ENCODE data around the gene TLR2.
"Not testable (repeated sequence)": the region's sequence is repeated elsewhere in the genome, so short reads cannot be mapped to it uniquely, and the experiment has no call there.

The TLR2 gene

DNA sequence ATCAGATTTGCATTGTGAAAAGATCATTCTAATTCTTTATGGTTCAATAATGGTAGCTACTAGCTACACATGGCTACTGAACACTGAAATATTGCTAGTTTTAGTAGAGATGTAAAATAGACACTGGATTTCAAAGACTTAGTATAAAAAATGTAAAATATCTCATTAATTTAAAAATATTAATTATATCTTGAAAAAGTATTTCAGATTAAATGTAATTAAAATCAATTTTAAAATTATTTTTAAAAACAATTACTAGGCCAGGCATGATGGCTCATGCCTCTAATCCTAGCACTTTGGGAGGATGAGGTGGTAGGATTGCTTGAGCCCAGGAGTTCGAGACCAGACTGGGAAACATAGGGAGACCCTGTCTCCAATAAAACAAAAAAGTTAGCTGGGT lies 20.4 kb upstream of the TLR2 start:
- no peak for DNase-seq

DNA sequence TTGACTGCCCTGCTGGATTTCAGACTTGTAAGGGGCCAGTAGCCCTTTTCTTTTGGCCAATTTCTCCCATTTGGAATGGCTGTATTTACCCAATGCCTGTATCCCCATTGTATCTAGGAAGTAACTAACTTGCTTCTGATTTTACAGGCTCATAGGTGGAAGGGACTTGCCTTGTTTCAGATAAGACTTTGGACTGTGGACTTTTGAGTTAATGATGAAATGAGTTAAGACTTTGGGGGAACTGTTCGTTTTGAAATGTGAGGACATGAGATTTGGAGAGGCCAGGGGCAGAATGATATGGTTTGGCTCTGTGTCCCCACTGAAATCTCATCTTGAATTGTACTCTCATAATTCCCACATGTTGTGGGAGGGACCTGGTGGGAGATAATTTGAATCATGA lies 17.6 kb upstream of the TLR2 start:
- not testable (repeated sequence) for DNase-seq

DNA sequence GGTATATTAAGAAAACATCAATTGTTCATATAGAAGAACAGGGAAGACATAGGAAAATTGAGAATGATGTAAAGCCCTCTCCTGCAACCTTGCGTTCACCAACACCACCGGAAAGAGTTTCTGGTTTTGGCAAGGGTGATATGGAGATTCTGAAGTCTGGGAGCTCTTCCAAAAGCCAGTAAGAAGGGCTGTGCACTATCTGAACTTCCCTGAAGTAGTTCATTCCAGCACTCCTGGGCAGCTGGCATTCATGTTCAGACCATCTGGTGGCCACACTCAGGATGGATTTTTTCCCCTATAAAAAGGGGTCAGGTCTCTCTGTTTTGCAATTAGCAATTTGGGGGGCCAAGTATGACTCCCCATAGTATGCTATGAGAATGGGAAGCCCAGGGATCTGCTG lies 15.4 kb upstream of the TLR2 start:
- DNase-seq, result no peak

DNA sequence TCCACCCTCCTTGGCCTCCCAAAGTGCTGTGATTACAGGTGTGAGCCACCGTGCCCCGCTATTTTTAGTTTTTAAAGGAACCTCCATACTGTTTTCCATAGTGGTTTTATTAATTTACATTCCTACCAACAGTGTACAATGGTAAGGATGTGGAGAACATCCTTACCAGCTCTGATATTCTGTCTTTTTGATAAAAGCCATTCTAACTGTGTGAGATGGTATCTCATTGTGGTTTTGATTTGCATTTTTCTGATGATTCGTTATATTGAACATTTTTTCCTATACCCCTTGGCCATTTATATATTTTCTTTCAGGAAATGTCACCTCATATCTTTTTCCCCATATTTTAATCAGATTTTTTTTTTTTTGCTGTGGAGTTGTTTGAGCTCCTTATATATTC lies 14.2 kb upstream of the TLR2 start:
- no peak for DNase-seq

DNA sequence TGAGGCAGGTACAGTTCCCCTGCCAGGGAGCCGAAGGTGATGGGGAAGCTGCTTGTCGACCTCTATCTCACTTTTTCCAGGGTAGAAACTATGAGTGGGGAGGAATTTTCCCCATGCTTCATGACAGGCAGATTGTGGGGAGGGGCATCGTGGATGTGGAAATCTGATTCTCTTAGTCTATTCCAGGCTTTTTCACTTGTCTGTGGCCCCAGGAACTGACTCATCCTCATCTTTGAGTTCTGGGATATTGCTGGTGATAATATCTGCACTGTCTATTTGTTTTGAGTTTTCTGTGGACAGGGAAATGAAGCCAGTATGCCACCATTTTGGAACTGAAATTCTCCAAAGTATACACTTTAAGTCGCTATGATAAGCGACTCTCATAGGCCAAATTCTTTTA lies 7.6 kb upstream of the TLR2 start:
- DNase-seq, result no peak

DNA sequence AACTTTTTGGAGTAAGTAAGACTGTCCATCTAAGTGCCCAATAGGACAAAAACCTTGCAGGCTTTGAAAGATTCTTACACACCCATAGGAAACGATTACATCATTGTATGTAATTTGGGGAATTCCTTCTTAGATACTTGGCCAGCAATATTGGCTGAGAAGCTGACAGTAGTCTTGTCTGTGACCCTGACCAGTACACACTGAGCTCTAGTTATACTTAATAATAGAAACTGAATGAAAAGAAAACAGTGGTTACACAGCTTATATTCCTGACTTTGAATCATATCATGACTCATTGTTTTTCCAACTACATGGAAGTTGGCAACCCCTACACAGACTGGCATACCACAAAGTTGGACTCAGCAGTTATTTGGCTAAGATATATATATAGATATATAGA lies 7.1 kb upstream of the TLR2 start:
- DNase-seq, result no peak

DNA sequence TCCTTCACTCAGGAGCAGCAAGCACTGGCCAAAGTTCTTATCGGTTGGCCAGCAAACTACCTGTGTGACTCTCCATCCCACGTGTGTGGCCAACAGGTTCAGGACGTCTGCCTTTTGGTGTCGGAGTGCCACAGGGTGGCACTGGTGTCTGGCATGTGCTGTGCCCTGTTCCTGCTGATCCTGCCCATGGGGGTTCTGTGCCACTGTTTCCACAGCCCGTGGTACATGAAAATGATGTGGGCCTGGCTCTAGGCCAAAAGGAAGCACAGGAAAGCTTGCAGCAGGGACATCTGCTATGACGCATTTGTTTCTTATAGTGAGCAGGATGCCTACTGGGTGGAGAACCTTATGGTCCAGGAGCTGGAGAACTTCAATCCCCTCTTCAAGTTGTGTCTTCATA lies 4.6 kb upstream of the TLR2 start:
- DNase-seq, result no peak

DNA sequence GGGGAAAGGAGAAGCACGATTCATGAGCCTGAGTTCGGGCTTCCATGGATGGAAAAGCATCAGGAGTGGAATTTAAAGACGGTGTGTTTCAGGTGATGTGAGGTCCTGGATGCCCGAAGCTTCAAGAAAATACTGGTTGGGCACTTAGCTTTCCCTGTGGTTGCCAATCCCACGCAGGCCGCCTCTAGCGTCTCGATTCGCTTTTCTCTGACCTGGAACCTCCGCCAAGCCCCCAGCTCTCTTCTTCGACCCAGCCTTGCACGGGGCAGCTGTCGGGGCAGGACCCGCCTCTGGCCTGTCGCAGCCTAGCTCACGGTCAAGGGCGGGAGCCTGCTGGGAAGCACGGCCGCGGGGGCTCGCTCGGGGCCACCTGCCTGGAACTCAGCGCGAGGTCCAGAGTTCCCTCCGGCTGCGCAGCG lies 308 bp upstream of the TLR2 start:
- no peak for DNase-seq

DNA sequence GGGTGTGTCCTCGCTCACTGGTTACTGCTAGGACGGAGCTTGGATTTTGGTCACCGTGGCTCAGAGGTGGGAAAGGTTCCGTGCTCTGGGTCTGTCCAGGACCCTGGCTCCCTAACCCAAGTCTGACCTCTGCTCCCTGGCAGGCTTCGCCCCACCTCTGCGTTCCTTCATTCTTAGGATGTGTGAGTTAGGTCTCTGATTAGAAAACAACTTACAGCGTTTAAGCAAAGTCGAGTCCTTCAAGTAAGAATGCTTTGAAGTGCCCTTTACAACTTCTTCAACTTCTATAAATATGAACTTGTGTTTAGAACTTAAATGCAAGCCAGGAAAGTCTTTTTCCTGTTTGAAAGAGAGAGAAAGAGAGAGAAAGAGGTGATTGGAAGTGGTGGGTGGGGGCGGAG lies 891 bp downstream of the TLR2 start:
- no peak for DNase-seq

DNA sequence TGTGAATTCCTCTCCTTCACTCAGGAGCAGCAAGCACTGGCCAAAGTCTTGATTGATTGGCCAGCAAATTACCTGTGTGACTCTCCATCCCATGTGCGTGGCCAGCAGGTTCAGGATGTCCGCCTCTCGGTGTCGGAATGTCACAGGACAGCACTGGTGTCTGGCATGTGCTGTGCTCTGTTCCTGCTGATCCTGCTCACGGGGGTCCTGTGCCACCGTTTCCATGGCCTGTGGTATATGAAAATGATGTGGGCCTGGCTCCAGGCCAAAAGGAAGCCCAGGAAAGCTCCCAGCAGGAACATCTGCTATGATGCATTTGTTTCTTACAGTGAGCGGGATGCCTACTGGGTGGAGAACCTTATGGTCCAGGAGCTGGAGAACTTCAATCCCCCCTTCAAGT lies 20.4 kb downstream of the TLR2 start:
- no peak for DNase-seq

DNA sequence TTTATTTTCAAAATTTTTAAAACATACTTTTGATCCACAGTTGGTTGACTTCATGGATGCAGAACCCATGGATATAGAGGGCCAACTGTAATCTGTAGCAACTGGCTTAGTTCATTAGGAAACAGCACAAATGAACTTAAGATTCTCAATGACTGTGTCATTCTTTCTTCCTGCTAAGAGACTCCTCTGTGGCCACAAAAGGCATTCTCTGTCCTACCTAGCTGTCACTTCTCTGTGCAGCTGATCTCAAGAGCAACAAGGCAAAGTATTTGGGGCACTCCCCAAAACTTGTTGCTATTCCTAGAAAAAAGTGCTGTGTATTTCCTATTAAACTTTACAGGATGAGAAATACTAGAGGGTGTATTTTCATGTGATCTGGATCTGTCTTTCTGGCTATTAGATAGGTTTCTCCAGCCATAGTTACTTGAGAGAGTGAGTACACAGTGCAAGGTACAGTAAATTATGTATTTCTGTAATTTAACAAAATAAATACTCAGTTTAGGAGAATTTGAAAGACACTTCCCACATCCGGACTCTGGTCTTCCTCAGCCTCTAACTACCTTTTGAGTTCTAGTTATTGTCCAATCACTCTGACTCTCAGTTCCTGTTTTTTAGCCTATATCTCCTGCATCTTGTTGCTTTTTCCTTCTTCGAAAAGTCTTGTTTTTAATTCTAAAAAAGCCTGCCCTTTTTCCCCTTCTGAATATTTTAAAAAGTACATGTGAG lies 21.8 kb downstream of the TLR2 start:
- DNase-seq, result no peak

DNA sequence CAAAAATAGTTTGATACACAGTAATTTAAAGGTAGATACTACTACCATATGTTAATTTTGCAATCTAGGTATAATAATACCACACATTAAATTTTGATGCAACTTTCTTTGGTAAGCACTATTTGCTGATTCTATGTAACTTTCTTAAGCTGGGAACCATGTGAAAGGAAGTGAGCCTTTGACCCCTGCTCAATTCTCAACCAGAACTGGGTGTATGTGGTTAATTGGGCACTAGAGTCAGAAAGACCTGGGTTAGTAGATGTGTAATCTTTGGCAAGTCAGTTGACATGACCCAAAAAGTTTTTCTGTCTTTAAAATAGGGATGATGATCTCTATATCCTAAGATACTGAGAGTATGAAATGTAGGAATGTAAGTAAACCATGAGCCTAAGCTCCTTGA lies 22.4 kb downstream of the TLR2 start:
- DNase-seq, result no peak

DNA sequence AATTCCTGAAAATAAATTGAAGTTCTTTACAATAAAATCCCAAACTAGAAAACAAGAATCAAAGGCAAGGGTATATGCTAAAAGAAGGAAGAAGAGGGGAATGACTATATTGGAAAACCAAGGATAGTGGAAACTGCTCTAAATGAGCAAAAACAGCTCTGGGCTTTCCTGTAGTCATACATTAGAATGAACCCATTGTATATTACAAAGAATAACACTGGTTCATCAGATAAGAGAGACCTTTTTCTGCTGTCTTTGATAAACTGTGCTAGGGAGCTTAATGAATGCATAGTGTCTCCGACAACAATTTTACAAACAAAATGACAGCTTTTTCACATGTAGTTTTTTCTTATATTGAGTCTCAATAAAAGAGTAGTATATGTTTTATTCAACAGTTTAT lies 26.6 kb downstream of the TLR2 start:
- no peak for DNase-seq

DNA sequence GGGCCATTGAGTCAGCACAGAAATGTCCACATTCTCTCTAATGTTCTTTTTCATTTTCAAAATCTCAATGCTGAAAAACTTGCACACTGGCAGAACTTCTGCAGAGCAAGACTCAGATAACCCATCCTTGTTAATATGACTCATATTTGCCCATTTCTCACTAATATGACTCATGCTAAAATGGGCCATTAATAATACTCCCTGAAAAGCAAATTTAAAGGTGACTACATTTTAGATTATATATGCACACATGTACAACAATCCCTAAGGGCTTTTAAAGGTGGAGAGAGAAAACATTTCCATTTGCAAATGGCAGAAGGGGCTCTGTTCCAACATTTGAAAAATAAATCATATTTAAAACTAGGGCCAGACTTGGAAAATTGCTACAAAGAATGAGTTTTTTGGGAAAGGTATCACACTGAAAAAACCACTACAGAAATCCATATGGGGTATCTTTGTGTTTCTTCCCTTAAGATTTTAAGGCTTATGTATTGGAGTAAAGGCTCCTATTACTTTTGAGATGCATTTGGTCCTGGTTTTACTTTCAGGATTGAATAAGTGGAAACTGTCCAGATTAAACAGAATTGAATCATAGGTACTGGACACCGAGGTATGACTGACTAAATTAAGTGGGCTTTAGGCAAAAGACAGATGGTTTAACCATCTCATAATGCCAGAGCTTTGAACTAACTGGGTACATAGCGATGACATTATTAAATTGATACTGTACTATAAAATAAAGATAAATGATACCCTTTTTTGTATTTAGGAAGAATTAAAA lies 30.0 kb downstream of the TLR2 start:
- no peak for DNase-seq

DNA sequence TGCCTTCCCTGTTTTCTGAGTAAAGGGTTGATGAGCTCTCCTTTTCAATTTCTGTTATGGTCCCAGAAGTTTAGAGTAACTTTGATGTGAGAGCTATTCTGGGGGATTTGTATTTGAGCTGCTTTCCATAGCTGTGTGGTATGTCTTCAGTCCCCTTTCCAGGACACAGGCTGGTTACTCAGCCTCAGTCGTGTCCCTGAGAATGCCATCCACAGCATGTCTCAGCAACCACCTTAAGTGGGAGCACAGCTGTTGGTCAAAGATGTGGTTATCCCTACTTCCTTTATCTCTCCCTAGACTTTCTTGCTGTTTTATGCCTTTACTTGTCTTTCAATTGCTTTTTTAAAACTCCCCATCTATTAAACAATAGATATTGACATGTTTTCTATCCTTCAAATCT lies 38.0 kb downstream of the TLR2 start:
- no peak for DNase-seq

DNA sequence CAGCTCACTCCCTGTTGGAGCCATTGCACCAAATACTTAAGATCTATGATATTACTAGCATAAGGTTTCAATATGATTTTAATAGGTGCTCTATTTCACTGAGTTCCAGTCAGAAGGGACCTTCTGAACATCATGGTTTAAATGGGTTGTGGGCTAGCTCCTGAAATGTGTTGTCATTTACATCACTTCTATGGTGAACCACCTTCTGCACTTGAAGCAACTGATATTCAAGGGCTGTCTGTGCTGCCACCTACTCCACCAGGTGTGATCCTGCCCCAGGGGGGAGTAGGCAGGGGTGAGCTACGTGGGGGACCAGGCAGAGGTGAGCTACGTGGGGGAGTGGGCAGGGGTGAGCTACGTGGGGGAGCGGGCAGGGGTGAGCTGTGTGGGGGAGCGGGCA lies 40.5 kb downstream of the TLR2 start:
- DNase-seq, result no peak

DNA sequence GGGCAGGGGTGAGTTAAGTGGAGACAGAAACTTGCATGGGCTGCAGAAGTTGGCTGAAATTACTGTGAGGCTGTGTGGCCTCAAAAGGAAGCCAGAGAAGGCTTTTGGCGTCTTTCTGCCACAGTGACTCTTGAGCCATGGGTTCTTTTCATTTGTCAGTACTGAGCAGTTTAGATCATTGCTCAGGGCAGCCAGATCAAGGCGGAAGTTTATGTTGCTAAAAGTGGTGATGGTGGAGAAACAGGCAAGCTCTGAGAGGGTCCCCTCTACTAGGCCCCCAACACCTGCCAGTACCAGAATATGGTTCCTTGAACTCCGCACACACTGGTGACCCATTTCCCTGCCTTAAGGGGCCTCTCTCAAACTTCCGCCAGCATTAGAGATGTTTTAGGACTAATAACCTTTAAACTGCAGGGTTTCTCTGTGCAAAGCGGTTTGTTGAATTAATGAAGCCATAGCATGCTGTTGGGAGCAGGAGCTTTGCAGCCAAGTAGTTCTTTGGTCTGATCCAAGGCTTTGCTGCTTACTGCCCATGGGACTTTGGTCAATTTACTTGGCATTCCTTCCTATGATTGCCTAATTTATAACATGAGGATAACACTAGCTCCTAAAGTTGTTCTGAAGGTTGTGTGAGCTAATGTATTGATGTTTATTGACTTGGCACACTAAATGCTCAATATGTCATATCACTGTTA lies 41.2 kb downstream of the TLR2 start:
- DNase-seq, result no peak

DNA sequence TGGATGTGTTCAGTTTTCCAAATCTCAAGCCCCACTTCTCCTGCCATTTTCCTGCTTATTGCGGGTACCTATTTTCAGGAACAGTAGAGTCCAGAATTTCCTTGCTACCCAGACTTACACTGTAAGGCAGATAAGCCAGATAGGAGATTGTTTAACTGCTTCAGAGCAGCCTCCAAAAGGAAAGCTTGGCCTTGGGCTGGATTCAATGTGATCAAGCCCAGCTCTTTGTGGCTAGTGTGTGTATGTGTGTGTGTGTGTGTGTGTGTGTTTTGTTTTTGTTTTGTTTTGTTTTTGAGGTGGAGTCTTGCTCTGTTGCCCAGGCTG lies 41.7 kb downstream of the TLR2 start:
- no peak for DNase-seq

DNA sequence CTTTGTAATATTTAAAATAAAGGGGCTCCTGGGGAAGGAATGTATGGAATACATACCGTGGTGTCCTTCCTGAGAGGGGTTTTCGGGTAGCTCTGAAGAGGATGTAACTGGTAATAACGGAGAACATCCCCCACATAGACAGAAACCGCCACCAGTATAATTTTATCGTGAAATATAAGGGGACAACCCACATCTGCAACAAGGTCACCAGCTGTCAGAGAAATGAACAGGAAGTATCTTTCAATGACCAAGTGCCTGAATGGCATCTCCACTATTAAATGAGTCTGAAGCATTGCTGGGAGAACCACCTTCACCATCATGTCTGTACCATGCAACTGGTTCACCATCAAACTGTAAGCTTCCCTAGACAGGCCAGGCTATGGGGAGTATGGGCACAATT lies 44.1 kb downstream of the TLR2 start:
- DNase-seq, result no peak

DNA sequence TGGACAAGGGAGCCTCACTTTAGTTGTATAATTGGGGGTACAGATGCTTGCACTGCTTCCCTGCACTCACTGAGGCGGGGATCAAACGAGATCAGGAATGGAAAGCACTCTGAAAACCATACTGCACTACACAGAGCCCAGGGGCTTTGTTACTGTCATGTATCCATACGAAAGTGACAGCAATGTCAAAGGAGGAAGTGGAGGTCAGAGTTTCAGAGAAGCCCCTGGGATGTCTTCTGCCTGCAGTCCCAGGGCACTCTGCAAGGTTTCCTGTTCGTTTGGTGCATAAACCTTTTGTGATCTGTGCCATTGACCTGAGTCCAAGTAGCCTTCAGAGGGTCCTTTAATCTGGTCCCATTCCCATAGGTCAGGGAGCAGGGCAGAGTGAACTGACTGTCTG lies 44.6 kb downstream of the TLR2 start:
- DNase-seq, result no peak

DNA sequence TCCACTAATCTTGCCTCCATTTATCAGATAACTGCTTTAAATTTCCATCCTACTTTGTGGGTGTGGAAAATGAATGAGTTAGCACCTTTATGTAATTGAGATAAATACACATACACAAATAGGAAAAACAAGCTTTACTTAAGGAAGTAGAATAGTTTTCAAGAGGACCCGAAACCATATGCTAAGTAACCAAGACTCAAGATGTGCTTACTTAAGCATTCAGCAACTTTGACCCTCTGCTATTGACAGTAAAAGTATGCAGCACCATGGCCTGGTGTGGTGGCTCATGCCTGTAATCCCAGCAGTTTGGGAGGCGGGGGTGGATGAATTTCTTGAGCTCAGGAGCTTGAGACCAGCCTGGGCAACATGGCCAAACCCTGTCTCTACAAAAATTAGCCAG lies 45.8 kb downstream of the TLR2 start:
- no peak for DNase-seq

DNA sequence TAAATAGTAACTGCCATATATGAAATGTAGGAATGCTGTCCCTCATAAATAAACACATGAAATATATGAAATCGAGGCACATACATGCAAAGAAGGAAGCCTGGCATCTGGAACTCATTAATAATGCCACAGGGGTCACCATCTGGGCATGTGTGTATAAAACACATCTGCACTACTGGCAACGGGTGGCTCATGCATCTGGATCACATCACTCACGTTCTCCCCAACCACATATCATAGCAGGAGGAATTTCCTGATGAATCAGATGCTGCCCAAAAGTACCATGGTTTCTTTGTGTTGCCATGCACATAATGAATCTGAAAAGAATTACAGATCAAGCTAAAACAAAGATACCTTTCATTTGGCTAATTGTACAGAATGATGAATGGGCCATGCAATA lies 47.2 kb downstream of the TLR2 start:
- no peak for DNase-seq

DNA sequence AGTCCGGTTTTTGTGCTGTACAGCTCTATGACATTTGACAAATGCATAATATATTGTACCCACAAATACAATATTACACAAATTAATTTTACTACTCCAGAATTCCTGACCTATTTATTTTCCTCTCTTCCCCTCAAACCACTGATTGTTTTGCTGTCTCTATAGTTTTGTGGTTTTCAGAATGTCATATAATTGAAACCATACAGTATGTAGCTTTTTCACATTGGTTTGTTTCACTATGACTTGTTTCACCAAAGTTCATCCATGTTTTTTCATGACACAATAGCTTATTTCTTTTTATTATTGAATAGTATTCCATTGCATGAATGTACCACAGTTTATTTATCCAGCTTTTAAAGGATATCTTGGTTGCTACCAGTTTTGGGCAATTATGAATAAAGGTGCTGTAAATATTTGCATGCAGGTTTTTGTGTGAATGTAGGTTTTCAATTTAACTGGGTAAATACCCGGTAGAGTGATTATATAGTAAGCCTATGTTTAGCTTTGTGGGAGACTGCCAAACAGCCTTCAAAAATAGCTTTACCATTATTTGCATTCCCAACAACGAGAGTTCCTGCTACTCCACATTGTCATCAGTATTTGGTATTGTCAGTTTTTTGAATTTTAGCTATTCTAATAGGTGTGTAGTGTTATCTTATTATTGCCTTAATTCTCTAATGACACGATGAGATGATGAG lies 49.8 kb downstream of the TLR2 start:
- DNase-seq, result no peak
